HepG2 (cell line): ENCODE data around the gene PSMD8. TPM values are rescaled to one million over a fixed set of nuclear protein-coding genes. Genes with fewer than 3 reads are reported as not detected.

ENCODE experiments used
- CBX1 ChIP-seq: IDR thresholded peaks from one replicate; pipeline ENCODE4 v1.6.1; 2016; ENCODE audit warnings: antibody characterized with exemption, low read depth
- CEBPB ChIP-seq: IDR thresholded peaks from 2 replicates; pipeline ENCODE4 v1.6.1; 2011; ENCODE audit warnings: low read depth, low read length, improper control_type of control experiment, borderline replicate concordance
- ELF3 ChIP-seq: IDR thresholded peaks from 2 replicates; pipeline ENCODE4 v1.6.1; 2016; ENCODE audit warnings: missing genetic modification reagents, missing compliant biosample characterization
- FOXA3 ChIP-seq: IDR thresholded peaks from 2 replicates; pipeline ENCODE4 v1.6.1; 2016; ENCODE audit warnings: missing genetic modification reagents, missing compliant biosample characterization
- MIER3 ChIP-seq: IDR thresholded peaks from 2 replicates; pipeline ENCODE4 v1.6.1; 2016; ENCODE audit warnings: missing compliant biosample characterization, borderline replicate concordance
- MLLT10 ChIP-seq: sonication (generic); formaldehyde crosslinking; IDR thresholded peaks from 2 replicates; pipeline ENCODE4 v1.4.0; 2020; ENCODE audit warnings: missing genetic modification reagents
- ZNF274 ChIP-seq: sonication (generic); formaldehyde crosslinking; IDR thresholded peaks from 2 replicates; pipeline ENCODE4 v1.5.1; 2020; ENCODE audit warnings: mild to moderate bottlenecking, missing genetic modification reagents
- ZNF337 ChIP-seq: sonication (generic); formaldehyde crosslinking; IDR thresholded peaks from 2 replicates; pipeline ENCODE4 v1.5.1; 2020; ENCODE audit warnings: missing genetic modification reagents, low read depth, mild to moderate bottlenecking, borderline replicate concordance
- ZNF460 ChIP-seq: sonication (generic); formaldehyde crosslinking; IDR thresholded peaks from 2 replicates; pipeline ENCODE4 v1.5.1; 2020; ENCODE audit warnings: missing genetic modification reagents, mild to moderate bottlenecking, borderline replicate concordance
- ZNF557 ChIP-seq: sonication (generic); formaldehyde crosslinking; IDR thresholded peaks from 2 replicates; pipeline ENCODE4 v1.4.0; 2020; ENCODE audit warnings: missing genetic modification reagents
- ZNF766 ChIP-seq: sonication (generic); formaldehyde crosslinking; IDR thresholded peaks from 2 replicates; pipeline ENCODE4 v1.5.0; 2020; ENCODE audit warnings: missing genetic modification reagents, borderline replicate concordance
- ZNF891 ChIP-seq: sonication (generic); formaldehyde crosslinking; IDR thresholded peaks from 2 replicates; pipeline ENCODE4 v1.5.0; 2020; ENCODE audit warnings: mild to moderate bottlenecking, missing genetic modification reagents
- polyA plus RNA-seq, 8 experiments: library from polyadenylated mRNA; depleted of rRNA in 3 of 8; stranded (reverse) in 7 of 8; unstranded in 1 of 8; fragments of >200 nt; fragmentation: Illumina TruSeq in 4 of 8; extraction: Trizol in 4 of 8; gene quantifications; 2 replicates each; pipeline versions ENCODE4 v1.2.1 to v1.2.3, GENCODE V29; 2011 to 2016; ENCODE audit warnings: low read depth in 4 of 8, missing spikeins in 1 of 8, mixed read lengths in 1 of 8; ENCODE audit not compliant: insufficient read depth in 1 of 8
- total RNA-seq, 5 experiments: library from RNA; depleted of rRNA; stranded (reverse); fragments of >200 nt; fragmentation: Illumina TruSeq; extraction: Trizol; gene quantifications; 2 replicates each; pipeline ENCODE4 v1.2.3, GENCODE V29; 2016; ENCODE audit warnings: low read depth in 1 of 5
- TF ChIP-seq, protein P1 (sequence below): sonication (generic); formaldehyde crosslinking; IDR thresholded peaks from 2 replicates; pipeline ENCODE4 v1.4.0; 2020; ENCODE audit warnings: mild to moderate bottlenecking, missing genetic modification reagents
- TF ChIP-seq, protein P2 (sequence below): sonication (generic); formaldehyde crosslinking; IDR thresholded peaks from 2 replicates; pipeline ENCODE4 v1.4.0; 2020; ENCODE audit warnings: mild to moderate bottlenecking, missing genetic modification reagents, borderline replicate concordance
- TF ChIP-seq, protein P3 (sequence below): IDR thresholded peaks from 2 replicates; pipeline ENCODE4 v1.6.1; 2018; ENCODE audit warnings: missing genetic modification reagents, mild to moderate bottlenecking, missing compliant biosample characterization
- TF ChIP-seq, protein P4 (sequence below): sonication (generic); formaldehyde crosslinking; conservative IDR thresholded peaks from 2 replicates; pipeline ENCODE4 v1.8.0; 2022; ENCODE audit warnings: low read depth, missing genetic modification reagents

PSMD8 gene
- total and polyA plus RNA-seq, 2 of the 13 experiments (the other 11 are each of a cell fraction or from before 2014, with no cell fraction given), result 162 to 296 TPM

DNA sequence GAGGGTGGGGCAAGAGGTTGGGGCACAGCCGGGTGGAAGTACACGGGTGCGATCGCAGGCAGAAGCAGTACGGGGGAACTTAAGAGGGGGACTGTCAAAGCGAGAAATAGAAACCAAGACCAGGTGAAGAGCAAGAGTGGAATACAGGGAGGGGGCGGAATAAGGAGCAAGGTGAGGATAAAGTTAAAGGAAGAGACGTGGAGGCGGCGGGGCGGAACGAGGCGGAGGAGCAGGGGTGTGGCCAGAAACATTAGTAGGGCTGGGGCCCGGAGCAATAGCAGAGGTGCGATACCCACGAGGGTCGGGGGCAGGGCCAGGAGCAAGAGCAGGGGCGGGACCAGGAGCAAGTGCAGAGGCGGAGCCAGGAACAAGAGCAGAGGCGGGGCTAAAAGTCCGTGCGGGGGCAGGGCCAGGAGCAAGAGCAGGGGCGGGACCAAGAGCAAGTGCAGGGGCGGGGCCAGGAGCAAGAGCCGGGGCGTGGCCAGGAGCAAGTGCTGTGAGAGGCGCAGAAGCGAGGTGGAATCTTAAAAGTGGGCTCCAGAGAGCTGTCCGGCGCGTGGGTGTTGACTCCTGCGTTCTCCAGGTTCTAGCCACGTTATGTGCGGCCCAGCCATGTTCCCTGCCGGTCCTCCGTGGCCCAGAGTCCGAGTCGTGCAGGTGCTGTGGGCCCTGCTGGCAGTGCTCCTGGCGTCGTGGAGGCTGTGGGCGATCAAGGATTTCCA, 37.6 kb upstream of the PSMD8 start (continued):
- TF ChIP-seq, protein P1, sequence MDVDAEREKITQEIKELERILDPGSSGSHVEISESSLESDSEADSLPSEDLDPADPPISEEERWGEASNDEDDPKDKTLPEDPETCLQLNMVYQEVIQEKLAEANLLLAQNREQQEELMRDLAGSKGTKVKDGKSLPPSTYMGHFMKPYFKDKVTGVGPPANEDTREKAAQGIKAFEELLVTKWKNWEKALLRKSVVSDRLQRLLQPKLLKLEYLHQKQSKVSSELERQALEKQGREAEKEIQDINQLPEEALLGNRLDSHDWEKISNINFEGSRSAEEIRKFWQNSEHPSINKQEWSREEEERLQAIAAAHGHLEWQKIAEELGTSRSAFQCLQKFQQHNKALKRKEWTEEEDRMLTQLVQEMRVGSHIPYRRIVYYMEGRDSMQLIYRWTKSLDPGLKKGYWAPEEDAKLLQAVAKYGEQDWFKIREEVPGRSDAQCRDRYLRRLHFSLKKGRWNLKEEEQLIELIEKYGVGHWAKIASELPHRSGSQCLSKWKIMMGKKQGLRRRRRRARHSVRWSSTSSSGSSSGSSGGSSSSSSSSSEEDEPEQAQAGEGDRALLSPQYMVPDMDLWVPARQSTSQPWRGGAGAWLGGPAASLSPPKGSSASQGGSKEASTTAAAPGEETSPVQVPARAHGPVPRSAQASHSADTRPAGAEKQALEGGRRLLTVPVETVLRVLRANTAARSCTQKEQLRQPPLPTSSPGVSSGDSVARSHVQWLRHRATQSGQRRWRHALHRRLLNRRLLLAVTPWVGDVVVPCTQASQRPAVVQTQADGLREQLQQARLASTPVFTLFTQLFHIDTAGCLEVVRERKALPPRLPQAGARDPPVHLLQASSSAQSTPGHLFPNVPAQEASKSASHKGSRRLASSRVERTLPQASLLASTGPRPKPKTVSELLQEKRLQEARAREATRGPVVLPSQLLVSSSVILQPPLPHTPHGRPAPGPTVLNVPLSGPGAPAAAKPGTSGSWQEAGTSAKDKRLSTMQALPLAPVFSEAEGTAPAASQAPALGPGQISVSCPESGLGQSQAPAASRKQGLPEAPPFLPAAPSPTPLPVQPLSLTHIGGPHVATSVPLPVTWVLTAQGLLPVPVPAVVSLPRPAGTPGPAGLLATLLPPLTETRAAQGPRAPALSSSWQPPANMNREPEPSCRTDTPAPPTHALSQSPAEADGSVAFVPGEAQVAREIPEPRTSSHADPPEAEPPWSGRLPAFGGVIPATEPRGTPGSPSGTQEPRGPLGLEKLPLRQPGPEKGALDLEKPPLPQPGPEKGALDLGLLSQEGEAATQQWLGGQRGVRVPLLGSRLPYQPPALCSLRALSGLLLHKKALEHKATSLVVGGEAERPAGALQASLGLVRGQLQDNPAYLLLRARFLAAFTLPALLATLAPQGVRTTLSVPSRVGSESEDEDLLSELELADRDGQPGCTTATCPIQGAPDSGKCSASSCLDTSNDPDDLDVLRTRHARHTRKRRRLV, result no peak
- TF ChIP-seq ZNF766 (CRISPR knock-in tag), result no peak
- TF ChIP-seq ZNF274 (CRISPR knock-in tag), result no peak; the same call in 1 of the 2 replicates
- TF ChIP-seq ZNF460 (CRISPR knock-in tag), result no peak
- TF ChIP-seq FOXA3, result no peak
- no peak for TF ChIP-seq ZNF557
- no peak for TF ChIP-seq CBX1
- no peak for TF ChIP-seq MLLT10
- TF ChIP-seq ZNF891 (CRISPR knock-in tag), result no peak
- no peak for TF ChIP-seq CEBPB
- TF ChIP-seq ZNF337 (CRISPR knock-in tag), result no peak
- TF ChIP-seq, protein P2, sequence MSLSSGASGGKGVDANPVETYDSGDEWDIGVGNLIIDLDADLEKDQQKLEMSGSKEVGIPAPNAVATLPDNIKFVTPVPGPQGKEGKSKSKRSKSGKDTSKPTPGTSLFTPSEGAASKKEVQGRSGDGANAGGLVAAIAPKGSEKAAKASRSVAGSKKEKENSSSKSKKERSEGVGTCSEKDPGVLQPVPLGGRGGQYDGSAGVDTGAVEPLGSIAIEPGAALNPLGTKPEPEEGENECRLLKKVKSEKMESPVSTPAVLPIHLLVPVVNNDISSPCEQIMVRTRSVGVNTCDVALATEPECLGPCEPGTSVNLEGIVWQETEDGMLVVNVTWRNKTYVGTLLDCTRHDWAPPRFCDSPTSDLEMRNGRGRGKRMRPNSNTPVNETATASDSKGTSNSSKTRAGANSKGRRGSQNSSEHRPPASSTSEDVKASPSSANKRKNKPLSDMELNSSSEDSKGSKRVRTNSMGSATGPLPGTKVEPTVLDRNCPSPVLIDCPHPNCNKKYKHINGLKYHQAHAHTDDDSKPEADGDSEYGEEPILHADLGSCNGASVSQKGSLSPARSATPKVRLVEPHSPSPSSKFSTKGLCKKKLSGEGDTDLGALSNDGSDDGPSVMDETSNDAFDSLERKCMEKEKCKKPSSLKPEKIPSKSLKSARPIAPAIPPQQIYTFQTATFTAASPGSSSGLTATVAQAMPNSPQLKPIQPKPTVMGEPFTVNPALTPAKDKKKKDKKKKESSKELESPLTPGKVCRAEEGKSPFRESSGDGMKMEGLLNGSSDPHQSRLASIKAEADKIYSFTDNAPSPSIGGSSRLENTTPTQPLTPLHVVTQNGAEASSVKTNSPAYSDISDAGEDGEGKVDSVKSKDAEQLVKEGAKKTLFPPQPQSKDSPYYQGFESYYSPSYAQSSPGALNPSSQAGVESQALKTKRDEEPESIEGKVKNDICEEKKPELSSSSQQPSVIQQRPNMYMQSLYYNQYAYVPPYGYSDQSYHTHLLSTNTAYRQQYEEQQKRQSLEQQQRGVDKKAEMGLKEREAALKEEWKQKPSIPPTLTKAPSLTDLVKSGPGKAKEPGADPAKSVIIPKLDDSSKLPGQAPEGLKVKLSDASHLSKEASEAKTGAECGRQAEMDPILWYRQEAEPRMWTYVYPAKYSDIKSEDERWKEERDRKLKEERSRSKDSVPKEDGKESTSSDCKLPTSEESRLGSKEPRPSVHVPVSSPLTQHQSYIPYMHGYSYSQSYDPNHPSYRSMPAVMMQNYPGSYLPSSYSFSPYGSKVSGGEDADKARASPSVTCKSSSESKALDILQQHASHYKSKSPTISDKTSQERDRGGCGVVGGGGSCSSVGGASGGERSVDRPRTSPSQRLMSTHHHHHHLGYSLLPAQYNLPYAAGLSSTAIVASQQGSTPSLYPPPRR (CRISPR knock-in tag), result no peak
- TF ChIP-seq, protein P3, sequence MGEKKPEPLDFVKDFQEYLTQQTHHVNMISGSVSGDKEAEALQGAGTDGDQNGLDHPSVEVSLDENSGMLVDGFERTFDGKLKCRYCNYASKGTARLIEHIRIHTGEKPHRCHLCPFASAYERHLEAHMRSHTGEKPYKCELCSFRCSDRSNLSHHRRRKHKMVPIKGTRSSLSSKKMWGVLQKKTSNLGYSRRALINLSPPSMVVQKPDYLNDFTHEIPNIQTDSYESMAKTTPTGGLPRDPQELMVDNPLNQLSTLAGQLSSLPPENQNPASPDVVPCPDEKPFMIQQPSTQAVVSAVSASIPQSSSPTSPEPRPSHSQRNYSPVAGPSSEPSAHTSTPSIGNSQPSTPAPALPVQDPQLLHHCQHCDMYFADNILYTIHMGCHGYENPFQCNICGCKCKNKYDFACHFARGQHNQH, result 0 out of 2 replicates have a peak, but pooled peaks have one; percentile 15
- TF ChIP-seq, protein P4, sequence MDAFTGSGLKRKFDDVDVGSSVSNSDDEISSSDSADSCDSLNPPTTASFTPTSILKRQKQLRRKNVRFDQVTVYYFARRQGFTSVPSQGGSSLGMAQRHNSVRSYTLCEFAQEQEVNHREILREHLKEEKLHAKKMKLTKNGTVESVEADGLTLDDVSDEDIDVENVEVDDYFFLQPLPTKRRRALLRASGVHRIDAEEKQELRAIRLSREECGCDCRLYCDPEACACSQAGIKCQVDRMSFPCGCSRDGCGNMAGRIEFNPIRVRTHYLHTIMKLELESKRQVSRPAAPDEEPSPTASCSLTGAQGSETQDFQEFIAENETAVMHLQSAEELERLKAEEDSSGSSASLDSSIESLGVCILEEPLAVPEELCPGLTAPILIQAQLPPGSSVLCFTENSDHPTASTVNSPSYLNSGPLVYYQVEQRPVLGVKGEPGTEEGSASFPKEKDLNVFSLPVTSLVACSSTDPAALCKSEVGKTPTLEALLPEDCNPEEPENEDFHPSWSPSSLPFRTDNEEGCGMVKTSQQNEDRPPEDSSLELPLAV (CRISPR knock-in tag), result no peak
- no peak for TF ChIP-seq MIER3 (CRISPR knock-in tag)
- TF ChIP-seq ELF3 (CRISPR knock-in tag), result no peak
